RKO (cell line): ENCODE results near the gene TRPM3.

Experiments
- DNase-seq: peaks from one replicate; pipeline ENCODE4 v3.0.0-alpha.2; 2016; ENCODE audit warnings: low spot score

TRPM3 gene

GRCh38 chr9:70817311-70817710 is 304.1 kb downstream of the TRPM3 start:
- DNase-seq, result no peak

- DNase-seq, result no peak
Observed at GRCh38 chr9:70816891-70817290, 304.5 kb downstream of the TRPM3 start.

- DNase-seq, result no peak
Observed at GRCh38 chr9:70816316-70816715, 305.1 kb downstream of the TRPM3 start.

- no peak for DNase-seq
Observed at GRCh38 chr9:70814597-70814996, 306.8 kb downstream of the TRPM3 start.

- DNase-seq, result no peak
Observed at GRCh38 chr9:70813141-70813540, 308.3 kb downstream of the TRPM3 start.

- DNase-seq, result no peak
Observed at GRCh38 chr9:70811638-70812037, 309.8 kb downstream of the TRPM3 start.

- DNase-seq, result no peak
Observed at GRCh38 chr9:70806875-70807274, 314.5 kb downstream of the TRPM3 start.

GRCh38 chr9:70805949-70806348 is 315.5 kb downstream of the TRPM3 start:
- DNase-seq, result no peak

GRCh38 chr9:70802758-70803436 is 318.5 kb downstream of the TRPM3 start:
- no peak for DNase-seq

GRCh38 chr9:70802206-70802605 is 319.2 kb downstream of the TRPM3 start:
- no peak for DNase-seq

GRCh38 chr9:70801181-70801829 is 320.1 kb downstream of the TRPM3 start:
- no peak for DNase-seq

- DNase-seq, result no peak
Observed at GRCh38 chr9:70798018-70798417, 323.4 kb downstream of the TRPM3 start.

- no peak for DNase-seq
Observed at GRCh38 chr9:70795841-70796240, 325.6 kb downstream of the TRPM3 start.

GRCh38 chr9:70792796-70793195 is 328.6 kb downstream of the TRPM3 start:
- no peak for DNase-seq

- no peak for DNase-seq
Observed at GRCh38 chr9:70791936-70792335, 329.5 kb downstream of the TRPM3 start.

GRCh38 chr9:70789086-70789485 is 332.3 kb downstream of the TRPM3 start:
- no peak for DNase-seq

GRCh38 chr9:70784456-70784855 is 337.0 kb downstream of the TRPM3 start:
- DNase-seq, result no peak

GRCh38 chr9:70778568-70778967 is 342.9 kb downstream of the TRPM3 start:
- DNase-seq, result no peak

GRCh38 chr9:70773579-70773978 is 347.8 kb downstream of the TRPM3 start:
- DNase-seq, result no peak

- DNase-seq, result no peak
Observed at GRCh38 chr9:70772601-70773000, 348.8 kb downstream of the TRPM3 start.

GRCh38 chr9:70765946-70766345 is 355.5 kb downstream of the TRPM3 start:
- no peak for DNase-seq

- no peak for DNase-seq
Observed at GRCh38 chr9:70761139-70761670, 360.2 kb downstream of the TRPM3 start.

- no peak for DNase-seq
Observed at GRCh38 chr9:70760228-70760627, 361.2 kb downstream of the TRPM3 start.

GRCh38 chr9:70753311-70753710 is 368.1 kb downstream of the TRPM3 start:
- DNase-seq, result no peak
